Right lobe of liver (tissue), 4 donors: ENCODE results near the gene ALKBH3.

Source experiments
- CTCF ChIP-seq, 4 donors: fragments of 200-600 bp in 3 of 4; fragments of 450-650 bp in 1 of 4; IDR thresholded peaks; one replicate each; pipeline versions ENCODE4 v1.5.1 to v1.8.0; 2016 to 2022; ENCODE audit warnings: antibody characterized with exemption in 4 of 4, mild to moderate bottlenecking in 2 of 4
- POLR2A ChIP-seq: fragments of 450-650 bp; IDR thresholded peaks from one replicate; pipeline ENCODE4 v1.6.1; 2017; ENCODE audit warnings: antibody characterized with exemption, mild to moderate bottlenecking
- donor health status: DM: no; HTN: no; CAD: no.
- donor health status: DM: no; HTN: no; CAD: no.
- donor health status: DM: no; HTN: yes; CAD: no.

GRCh38 chr11:43914466-43914865, 33.8 kb downstream of the ALKBH3 start:
- no peak for TF ChIP-seq CTCF (IDR thresholded peaks at IDR 0.05)
- no peak for TF ChIP-seq POLR2A
